ENCODE measurements around the gene CAMTA1.
A peak's percentile ranks its signal among the peaks of the same experiment; 100 is the strongest.

Gene CAMTA1

GRCh38 chr1:7745783-7746182 lies 960.5 kb downstream of the CAMTA1 start:
- DNase-seq: no peak

DNA sequence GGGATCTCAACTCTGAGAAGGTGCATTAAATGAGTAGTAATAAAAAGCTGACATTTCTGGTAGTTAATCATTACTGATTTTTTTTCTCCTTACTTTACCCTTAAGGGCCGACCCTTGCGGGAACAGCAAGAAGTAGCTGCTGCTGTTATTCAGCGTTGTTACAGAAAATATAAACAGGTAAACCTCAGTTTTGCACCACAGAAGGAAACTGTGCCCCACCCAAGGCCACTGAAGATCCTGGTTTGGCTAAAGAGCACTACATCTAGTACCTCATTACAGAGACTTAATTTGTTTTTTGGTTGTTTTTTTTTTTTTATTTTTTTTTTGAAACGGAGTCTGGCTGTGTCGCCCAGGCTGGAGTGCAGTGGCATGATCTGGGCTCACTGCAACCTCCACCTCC lies 962.4 kb downstream of the CAMTA1 start:
- no peak for DNase-seq

DNA sequence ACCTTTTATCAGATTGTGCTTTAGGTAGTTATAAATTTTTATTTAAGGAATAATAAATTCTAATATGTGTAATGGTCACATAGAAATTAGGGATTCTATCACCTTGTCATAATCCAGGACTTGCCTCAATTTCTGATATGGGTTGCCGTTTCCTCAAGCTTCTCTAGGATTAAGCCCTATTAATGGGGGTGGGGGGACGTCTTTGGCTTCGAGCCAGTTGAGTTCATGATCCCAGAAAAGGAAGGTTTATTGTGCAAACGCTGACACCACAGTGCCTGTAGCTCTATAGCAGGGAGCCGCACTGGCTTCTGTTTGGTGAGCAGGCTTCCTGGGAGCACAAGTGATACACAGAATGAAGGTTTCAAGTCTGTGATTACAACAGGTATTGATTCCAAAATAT lies 963.9 kb downstream of the CAMTA1 start:
- DNase-seq: no peak

DNA sequence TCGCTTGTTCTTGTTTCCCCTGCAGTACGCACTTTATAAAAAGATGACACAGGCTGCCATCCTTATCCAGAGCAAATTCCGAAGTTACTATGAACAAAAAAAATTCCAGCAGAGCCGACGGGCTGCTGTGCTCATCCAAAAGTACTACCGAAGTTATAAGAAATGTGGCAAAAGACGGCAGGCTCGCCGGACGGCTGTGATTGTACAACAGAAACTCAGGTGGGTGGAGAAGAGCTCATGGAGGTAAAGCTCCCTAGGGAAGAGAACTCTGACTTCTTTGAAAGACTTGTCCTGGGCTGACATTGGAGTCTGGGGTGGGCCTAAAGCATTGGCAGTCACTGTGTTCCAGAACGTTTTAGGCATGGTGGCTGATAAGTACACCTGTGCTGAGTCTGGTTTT lies 965.9 kb downstream of the CAMTA1 start:
- no peak for DNase-seq

DNA sequence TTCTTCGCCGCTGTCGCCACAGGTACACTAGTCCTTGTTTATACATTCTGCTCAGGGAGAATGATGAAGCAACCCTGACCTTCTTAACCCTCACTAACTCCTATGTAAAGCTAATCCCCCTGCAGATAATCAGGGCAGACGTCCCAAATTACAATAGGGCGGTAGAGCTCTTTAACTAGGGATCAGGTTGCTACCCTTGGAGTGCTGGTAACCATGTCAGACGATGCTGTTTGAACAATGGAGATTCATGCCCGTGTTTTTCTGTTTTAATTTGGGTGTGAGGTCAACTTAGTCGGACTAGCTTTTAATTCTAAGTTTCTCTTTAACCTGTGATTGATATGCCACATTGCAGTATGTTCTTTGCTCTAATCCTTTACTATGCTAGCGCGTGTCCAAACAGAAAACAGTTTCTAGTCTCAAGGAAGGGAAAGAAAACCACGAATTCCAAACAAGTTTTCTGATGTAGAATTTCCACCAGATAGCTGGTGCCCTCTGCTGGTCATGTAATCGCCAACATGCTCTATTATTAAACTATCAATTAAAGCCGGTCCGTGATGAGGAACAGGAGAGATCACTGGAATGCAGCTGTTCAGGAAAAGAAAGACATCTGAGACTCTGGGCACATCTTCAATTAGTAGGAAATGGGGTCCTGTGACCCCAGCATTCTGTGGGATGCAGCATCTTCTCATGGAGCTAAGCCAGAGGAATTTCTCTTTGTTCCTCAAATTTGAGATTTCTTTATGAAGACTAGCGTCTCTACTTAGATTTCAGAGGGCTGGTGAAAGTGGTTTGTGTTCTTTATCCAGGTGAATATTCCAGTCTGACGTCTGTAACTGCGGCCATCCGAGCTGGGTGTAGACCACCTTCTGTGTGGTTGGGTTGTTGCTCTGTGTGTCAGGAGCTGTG lies 967.5 kb downstream of the CAMTA1 start:
- peak; percentile 60 for DNase-seq

DNA sequence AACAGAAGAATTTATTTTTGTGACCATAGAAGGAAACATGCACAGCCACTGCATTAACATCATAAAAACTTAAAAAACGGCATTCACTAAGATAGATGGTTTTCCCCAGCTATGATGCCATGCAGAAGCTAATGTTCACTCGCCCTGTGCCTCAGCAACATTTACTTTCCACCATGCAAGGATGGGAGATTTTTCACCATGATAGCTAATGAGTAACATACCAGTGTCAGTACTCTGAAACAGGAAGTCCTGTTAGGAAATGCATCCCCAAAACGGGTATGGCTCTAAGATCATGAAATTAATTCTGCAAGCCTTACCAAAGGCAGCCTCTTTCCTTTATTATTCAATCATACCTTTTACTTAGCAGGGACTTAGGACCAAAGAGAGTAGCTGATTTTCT lies 968.4 kb downstream of the CAMTA1 start:
- no peak for DNase-seq

GRCh38 chr1:7754234-7754633 lies 969.0 kb downstream of the CAMTA1 start:
- no peak for DNase-seq

DNA sequence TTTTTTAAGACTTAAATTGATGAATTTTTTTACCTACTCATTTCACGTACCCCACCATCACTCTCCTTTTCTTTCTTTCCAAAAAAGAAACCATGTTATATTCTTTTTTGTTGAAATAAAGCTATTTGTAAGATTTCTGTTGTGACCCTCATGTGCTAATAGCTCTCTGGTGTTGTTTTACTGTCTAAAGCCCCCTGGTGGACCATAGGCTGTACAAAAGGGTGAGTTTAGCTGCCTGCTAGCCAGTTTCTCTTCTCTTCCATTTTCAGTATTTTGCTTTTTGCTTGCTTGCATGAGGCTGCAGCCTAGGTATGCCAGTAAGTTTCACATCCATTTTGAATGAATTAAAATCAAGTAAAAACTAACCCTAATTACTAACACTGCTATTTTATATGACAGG lies 970.2 kb downstream of the CAMTA1 start:
- no peak for DNase-seq

DNA sequence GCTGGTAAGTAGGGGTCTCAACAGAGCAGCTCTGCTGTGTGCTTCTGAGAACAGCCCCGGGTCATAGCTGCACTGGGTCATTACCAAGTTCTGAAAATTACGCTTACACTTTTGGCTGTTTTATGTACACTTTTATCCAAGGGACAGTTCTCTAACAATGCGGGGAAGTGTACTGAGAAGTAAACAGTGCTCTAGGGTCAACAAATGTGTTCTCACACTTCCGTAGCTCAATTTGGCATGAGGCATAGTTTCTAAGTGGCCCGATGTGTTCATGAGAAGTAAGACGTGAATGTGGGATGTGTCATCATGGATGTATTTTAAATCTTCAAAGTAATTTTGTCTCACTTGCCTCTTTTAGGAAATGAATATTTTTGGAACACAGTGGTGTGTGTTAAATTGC lies 975.0 kb downstream of the CAMTA1 start:
- DNase-seq: no peak

DNA sequence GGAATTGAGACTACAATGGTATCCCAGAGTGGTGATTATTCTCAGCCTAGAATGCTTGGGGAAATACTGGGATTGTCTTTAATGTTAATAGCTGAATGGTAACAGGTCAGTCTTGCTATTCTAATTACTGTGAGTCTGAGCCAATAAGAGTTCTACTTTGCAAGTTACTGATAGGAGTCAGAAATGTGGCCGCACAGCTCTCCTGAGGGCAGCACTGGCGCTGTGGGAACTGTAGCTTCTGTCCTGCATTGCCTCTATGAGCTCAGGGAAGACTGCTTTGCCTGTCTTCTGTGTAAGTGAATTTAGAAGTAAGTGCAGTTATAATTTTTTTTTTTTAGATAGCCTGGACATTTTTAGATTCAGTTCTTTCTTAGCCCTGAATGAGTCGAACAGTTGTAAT lies 975.8 kb downstream of the CAMTA1 start:
- DNase-seq: no peak

DNA sequence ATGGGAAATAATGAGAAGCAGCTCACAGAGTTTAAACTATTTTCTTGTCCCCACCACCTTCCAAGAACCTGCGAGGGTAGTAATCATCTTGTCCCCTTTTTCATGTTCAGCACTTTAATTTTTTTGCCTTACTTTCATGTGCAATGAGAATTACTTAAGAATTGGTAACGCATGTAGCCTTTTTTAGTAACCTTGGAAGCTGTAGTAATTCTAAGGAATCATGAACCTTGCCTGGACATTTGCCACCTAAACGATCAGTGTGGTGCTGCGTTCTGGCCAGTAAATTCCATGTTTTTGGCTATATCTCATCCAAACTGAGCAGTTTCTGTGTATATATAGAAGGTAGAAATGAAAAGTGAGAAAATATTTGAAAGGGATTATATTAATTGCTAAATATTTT lies 981.9 kb downstream of the CAMTA1 start:
- no peak for DNase-seq

DNA sequence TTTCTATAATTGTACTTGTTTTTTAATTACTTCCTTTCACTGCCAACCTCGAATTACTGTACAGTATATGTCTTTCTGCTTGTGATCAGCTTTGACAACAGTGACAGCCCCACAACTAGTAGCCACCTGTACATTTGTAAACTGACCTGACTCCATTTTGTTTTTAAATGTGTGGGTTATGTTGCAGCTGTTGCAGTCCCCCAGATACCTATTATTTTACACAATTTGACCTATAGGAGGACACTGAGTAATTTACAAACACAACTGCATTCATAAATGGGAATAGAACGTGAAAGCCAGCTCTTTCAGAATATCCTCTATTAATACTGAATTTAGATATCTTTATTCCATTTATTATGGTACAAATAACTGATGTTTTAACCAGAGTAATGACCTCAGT lies 983.3 kb downstream of the CAMTA1 start:
- DNase-seq: no peak

DNA sequence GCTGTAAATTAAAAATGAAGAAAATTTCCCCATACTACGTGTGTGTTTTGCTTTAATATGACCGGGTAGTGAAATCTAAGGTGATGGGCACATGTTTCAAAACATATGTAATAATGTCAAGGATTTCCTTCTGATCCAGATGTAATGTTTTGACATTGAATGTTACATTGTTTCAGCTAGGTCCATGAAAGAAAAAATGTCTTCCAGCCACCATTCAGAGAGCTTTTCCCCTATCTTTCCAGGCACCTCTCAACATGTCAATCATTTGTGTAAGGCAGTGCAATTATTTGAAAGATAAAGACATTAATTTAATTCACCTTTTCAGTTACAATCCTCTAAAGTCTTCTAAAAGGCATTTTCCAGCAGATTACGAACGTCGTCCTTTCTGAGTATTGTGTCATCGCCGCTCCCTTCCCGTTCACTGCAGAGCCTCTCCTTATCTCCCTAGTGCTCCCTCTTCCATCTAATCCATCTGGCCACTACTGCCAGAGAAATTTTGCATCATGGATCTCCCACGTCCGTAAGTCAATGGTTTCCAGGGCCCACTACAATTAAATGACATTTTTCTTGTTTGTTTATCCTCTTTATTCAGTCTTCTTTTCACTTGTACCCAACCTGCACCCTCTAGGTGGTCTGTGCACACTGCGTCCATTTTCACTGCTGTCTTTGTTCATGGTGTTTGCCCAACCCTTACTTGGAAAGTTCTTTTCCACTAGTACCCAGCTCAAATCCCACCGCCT lies 984.6 kb downstream of the CAMTA1 start:
- no peak for DNase-seq

DNA sequence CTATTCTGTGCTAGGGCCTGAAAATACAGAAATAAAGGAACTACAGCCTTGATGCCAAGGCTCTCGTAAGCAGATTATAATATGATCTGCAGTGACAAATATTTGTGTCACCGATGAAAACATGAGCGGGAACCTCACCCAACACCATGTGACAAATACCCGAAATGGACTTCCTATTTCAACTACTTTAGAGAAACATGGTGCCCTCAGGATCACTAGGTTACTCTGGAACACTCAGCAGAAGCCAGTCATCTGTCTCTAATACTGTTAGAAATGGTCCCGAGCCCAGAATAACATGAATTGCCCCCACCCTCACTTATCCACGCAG lies 985.4 kb downstream of the CAMTA1 start:
- DNase-seq: no peak

DNA sequence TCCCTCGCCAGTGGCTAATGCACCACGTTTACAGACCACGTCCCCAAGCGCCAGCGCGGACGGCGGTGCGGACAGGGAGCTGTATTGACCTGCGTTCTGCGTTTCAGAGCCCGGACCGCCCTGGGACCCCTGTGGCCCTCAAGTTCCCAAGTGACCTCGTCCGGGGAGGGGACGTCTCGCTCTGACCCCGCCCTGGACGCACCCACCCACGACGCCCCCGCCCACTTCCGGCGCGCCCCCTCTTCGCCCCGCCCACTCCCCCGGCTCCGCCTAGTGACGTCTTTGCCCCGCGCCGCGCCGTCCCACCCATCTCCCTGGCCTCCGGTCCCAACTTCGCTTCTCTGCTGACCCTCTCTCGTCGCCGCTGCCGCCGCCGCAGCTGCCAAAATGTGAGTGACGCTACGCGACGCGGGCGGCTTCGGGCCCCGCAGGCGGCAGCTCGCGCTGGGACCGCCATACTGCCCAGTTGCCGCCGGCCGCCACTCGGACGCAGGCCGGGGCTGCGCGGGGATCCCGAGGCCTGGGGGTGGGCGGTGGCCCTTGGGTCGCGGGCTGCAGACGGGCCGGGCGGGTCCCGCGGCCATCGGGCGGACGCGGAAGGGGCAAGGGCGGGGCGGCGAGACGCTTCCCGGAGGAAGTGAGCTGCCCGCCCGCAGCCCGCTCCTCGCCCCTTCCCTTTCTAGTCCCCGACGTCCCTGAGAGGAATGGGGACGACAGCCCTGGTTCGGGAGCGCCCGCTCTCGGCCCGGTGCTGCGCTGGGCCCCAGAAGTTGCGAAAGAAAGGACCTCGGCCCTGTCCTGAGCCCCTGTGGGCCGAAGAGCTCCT lies 986.0 kb downstream of the CAMTA1 start, which contains the start of gene VAMP3:
Gene VAMP3, plus strand, starts transcription at position 300 of the 826 bp plus-strand sequence. Its CDS starts 88 bp downstream, at position 388.
- peak; percentile 71 for DNase-seq

DNA sequence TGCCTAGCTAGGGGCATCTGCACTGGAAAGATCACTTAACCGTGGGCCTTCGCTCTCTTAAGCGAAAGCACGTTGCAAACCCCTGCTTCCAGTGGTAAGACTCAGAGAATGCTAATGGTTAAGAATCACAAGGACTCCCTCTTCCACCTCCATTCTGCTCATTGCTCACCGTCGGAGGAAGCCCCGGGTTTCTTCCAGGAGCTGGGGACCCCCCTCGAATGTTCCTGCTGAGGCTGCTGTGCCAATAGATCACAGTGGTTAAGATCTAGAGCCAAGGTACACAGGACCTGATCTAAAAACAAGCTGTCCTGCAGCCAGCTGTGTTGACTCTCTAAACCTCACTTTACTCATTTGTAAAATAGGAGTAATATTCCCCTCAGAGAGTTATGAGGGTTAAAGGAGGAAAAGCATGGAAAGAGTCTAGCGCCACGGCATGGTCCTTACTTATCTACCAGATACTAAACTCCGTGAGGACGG lies 986.6 kb downstream of the CAMTA1 start:
- no peak for DNase-seq

GRCh38 chr1:7777591-7777990 lies 992.3 kb downstream of the CAMTA1 start:
- no peak for DNase-seq

DNA sequence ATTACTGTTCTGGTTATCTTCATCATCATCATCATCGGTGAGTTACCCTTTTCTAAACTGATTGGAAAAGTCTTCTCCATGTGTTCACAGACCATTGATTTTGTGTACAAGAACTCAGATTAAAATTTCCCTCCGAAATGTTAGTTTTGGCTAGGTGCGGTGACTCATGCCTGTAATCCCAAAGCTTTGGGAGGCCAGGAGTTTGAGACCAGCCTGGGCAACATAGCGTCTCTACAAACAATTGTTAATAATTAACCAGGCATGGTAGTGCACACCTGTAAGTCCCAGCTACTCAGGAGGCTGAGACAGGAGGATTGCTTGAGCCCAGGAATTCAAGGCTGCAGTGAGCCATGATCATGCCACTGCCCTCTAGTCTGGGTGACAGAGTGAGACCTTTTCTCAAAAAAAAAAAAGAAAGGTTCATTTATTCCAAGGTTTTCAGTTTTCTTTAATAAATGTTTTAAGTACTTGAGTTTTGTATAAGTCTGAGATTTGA lies 992.9 kb downstream of the CAMTA1 start:
- no peak for DNase-seq

- no peak for DNase-seq
Measured at GRCh38 chr1:7780976-7781375, 995.7 kb downstream of the CAMTA1 start.

- no peak for DNase-seq
Measured at GRCh38 chr1:7781501-7781900, 996.2 kb downstream of the CAMTA1 start.

GRCh38 chr1:7781923-7782495 lies 996.8 kb downstream of the CAMTA1 start:
- no peak for DNase-seq

DNA sequence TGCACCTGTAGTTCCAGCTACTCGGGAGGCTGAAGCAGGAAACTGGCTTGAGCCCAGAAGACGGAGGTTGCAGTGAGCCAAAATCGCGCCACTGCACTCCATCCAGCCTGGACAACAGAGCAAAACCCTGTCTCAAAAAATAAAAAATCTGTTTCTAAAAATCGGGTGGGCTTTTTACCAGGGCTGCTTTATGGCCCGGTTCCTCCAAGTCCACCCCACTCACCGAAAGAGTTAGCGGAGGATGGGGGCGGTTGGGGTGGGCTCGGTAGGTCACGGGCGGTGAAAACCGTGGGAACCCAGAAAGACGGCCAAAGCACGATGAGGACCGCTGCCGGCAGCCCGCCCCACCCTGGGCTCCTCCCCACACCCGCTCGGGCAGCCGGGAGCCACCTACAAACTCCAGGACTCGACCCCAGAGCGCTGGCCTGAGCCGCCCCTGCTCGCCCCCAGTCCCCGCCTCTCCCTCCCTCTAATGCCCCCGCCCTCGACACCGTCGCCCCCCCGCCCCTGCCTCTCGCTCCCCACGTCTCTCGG lies 998.0 kb downstream of the CAMTA1 start:
- DNase-seq: peak; percentile 71

Measured in COR-L47 (cell line).